ENCODE measurements around the gene NPHS1. TPM values are rescaled to one million over a fixed set of nuclear protein-coding genes. Genes with fewer than 3 reads are reported as not detected.
A peak's percentile ranks its signal among the peaks of the same experiment; 100 is the strongest.
"Not testable (repeated sequence)": the region's sequence is repeated elsewhere in the genome, so short reads cannot be mapped to it uniquely, and the experiment has no call there.

Gene NPHS1
- total RNA-seq, 2 experiments from 2014 or later = not detected

DNA sequence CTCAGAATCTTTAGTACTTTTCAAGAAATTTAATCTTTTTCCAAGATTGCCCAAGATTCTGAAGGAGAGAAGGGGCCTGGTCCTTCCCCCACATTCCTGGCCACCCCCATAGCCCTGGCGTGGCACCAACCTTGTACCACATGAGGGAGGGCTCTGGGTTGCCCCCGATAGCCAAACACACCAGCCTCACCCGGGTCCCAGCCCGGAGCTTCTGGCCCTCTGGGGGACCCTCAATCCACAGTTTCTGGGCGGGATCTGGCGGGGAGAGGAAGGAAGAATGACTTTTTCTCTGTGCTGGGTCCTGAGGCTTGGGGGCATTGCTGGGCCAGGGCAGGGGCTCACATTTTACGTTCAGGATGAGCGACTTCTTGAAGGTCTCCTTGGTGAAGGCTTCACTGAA, 4.4 kb downstream of the NPHS1 start:
- Mint-ChIP-seq H3K27me3 (peaks cover 59% of the 10 kb centered on the region), H3K36me3 (ENCODE audit: low read depth) (no peaks in the 10 kb centered on the region), H3K9me3 (ENCODE audit: low read depth) (no peaks in the 10 kb centered on the region), H3K4me1 (peaks cover 16% of the 10 kb centered on the region), H3K27ac (no peak overlapping the region), H3K4me3 (no peak overlapping the region)
- ChIA-PET POLR2A (no interaction called here), CTCF (no interaction called here)
- intact Hi-C loops (cut with DNase I, micrococcal nuclease) = no loop called here
- ATAC-seq = no peak
- no peak for DNase-seq

DNA sequence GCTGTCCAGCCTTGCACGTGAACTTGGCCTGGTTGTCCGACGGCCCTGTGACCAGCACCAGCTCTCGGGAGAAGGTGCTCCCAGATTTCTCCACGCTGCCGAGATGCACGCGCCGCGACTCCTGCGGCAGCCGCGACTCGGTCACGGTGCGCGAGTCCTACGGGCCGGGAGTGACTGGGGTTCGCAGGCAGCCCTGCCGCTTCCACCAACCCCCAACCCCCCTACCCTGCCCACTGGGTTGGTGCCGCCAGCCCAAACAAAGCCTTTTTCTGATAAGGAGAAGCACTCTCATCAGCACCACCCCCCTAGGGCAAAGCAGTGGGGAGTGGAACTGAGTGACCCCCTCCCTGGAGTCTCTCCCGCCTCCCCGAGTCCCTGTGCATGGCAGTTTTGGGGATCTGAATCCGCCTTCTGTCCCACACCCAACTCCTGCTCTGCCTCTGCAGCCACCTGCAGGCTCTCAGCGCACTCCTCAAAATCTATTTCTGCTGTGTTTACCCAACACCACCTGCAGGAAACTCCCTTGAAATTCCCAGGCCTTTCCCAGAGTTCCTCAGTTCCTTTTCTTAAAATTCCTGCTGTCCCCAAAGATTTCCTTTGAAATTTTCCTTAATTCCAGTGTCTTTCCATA, 6.2 kb downstream of the NPHS1 start:
- intact Hi-C loops (cut with DNase I, micrococcal nuclease) = no loop called here
- ATAC-seq = peak; percentile 23
- no peaks in the 10 kb centered on the region for H3K9me3 Mint-ChIP-seq (ENCODE audit: low read depth)
- H3K27me3 Mint-ChIP-seq = peaks cover 62% of the 10 kb centered on the region
- ChIA-PET POLR2A (no interaction called here), CTCF (no interaction called here)
- no peaks in the 10 kb centered on the region for H3K36me3 Mint-ChIP-seq (ENCODE audit: low read depth)
- no peak for DNase-seq
- peaks cover 16% of the 10 kb centered on the region for H3K4me1 Mint-ChIP-seq
- no peak overlapping the region for H3K27ac Mint-ChIP-seq
- no peak overlapping the region for H3K4me3 Mint-ChIP-seq

DNA sequence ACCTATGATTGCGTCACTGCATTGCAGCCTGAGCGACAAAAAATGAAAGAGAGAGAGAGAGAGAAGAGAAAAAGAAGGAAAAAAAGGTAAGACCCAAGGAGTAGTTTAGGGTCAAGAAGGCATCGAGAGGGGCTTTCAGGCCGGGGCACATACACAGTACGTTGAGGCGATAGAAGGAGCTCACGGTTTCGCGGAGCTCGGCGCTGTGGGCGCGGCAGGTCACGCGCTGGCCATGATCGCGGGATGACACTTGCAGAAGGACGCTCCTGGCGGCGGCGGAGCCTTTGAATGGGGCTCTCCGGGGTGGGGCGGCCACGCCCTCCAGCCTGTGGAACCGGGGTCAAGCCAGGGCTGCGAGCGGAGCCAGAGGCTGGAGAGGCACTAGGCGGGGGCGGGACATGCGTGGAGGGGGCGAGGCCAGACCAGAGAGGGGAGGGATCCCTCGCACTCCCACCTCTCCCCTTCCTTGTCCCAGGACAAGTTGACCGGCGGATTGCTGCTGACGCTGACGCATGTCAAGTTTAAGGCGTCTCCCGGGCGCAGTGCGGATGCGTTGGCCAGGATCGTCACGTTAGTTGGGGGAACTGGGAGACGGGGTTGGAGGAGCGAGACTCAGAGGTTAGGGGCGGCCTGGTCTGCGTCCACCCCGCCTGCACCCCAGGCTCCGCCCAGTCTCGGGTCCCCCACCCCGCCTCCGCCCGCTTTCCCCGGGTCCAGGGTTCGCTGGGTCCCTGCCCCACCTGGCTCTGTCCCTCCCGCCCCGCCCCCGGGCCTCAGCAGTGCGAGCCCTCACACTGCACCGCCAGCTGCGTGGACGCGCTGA, 6.9 kb downstream of the NPHS1 start:
- peak; percentile 19 for ATAC-seq
- Mint-ChIP-seq H3K9me3 (ENCODE audit: low read depth) (no peaks in the 10 kb centered on the region), H3K36me3 (ENCODE audit: low read depth) (no peaks in the 10 kb centered on the region), H3K4me1 (peaks cover 16% of the 10 kb centered on the region), H3K27ac (no peak overlapping the region), H3K27me3 (peaks cover 56% of the 10 kb centered on the region), H3K4me3 (peak overlapping the region; percentile 6)
- ChIA-PET CTCF (no interaction called here), POLR2A (no interaction called here)
- peak; percentile 31 for DNase-seq
- intact Hi-C loops (cut with DNase I, micrococcal nuclease) = no loop called here

DNA sequence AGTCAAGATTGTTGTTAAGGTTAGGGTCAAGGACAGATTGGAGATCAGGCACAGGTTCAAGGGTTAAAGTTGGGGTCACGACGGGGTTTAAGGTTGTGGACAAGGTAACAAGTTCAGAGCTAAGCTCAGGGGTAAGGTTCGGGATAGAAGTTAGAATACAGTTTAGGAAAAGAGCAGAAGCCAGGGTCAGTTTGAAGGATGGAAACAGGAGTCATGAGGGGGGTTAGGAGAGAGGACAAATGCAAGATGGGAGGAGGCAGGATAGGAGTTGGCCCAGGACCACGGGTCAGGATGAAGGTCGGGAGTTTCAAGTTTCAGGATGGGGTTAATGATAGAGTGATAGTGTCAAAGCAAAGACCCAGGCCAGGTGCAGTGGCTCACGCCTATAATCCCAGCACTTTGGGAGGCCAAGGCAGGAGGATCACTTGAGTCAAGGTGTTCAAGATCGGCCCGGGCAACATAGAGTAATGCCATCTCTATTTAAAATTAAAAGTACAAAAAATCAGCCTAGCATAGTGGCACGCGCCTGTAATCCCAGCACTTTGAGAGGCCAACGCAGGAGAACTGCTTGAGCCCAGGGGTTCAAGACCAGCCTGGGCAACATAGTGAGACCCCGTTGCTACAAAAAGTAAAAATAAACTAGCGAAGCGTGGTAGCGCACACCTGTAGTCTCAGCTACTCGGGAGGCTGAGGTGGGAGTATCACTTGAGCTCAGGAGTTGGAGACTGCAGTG, 7.7 kb downstream of the NPHS1 start:
- Mint-ChIP-seq H3K4me3 (peak overlapping the region; percentile 6), H3K4me1 (peaks cover 16% of the 10 kb centered on the region), H3K36me3 (ENCODE audit: low read depth) (no peaks in the 10 kb centered on the region), H3K27me3 (peaks cover 56% of the 10 kb centered on the region), H3K27ac (no peak overlapping the region), H3K9me3 (ENCODE audit: low read depth) (no peaks in the 10 kb centered on the region)
- ATAC-seq (no peak), DNase-seq (no peak)
- ChIA-PET POLR2A (no interaction called here), CTCF (no interaction called here)
- intact Hi-C loops (cut with DNase I, micrococcal nuclease) = no loop called here

DNA sequence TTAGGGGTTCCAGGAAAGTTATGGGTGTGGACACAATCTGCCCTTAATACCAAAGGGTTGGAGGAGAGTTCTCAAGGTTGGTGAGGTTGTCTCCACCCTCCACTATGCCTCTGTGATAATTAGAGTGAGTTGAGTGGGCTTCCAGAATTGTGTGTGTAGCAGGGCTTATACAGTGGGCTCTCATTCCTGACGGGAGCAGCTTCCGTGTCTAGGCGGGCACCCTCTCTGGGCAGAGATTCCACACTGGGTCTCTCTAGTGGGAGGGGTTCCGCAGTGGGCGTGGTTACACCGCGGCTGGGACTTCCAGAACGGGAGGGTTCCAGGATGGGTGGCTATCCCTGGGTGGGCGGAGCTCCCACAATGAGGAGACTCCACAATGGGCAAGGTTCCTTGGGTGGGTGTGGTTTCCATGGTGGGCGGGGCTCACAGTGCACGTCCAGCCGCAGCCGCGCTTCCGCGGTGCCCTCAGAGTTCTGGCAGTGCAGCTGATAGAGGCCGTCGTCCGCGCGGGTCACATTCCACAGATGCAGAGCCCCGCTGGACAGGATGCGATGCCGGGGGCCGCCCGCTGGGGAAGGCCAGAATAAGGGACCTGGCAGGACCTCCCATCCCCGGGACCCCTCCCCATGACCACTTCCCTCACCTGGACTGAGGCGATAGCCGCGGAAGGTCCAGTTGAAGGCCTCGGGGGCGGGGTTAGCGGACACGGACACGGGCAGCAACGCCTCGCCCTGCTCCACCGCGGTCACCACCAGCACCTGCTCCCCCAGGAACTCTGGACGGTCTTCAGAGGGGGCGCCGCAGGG, 8.4 kb downstream of the NPHS1 start:
- peaks cover 2% of the 10 kb centered on the region for H3K9me3 Mint-ChIP-seq (ENCODE audit: low read depth)
- no peaks in the 10 kb centered on the region for H3K36me3 Mint-ChIP-seq (ENCODE audit: low read depth)
- peaks cover 54% of the 10 kb centered on the region for H3K27me3 Mint-ChIP-seq
- H3K4me3 Mint-ChIP-seq = no peak overlapping the region
- ATAC-seq (no peak), DNase-seq (peak; percentile 40)
- H3K4me1 Mint-ChIP-seq = peaks cover 16% of the 10 kb centered on the region
- intact Hi-C loops (cut with DNase I, micrococcal nuclease) = no loop called here
- H3K27ac Mint-ChIP-seq = no peak overlapping the region
- CTCF ChIA-PET = interaction anchor here (0.6 kb wide), 1 partner anchor 16 kb away, joined by 3 read pairs; no protein-coding TSS in a partner anchor
- POLR2A ChIA-PET = no interaction called here

DNA sequence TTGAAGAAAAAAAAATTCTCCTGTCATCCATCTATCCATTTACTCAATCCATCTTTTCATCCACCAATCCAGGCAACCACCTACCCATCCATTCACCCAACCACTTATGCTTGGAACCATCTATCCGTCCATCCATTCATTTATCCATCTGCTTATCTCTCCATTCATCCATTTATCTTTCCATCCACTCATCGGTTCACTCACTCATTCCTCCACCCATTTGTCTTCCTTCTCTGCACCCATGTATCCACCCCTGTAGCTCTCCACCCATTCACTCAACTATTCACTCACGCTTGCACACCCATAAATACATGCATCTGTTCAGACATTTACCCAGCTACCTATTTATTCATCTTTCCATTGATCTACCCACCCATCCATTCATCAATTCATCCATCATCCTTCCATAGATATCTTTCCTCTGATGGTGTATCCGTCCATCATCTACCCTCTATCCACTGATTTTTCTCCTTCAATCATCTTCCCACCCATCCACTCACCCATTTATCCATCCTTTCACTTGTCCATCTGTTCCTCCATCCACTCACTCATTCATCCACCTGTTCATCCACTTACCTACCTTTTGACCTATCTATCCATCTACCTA, 9.5 kb downstream of the NPHS1 start:
- ChIA-PET CTCF (no interaction called here), POLR2A (no interaction called here)
- DNase-seq (no peak), ATAC-seq (no peak)
- Mint-ChIP-seq H3K27me3 (peaks cover 46% of the 10 kb centered on the region), H3K9me3 (ENCODE audit: low read depth) (peaks cover 3% of the 10 kb centered on the region), H3K4me3 (no peak overlapping the region), H3K27ac (no peak overlapping the region), H3K36me3 (ENCODE audit: low read depth) (no peaks in the 10 kb centered on the region), H3K4me1 (peaks cover 16% of the 10 kb centered on the region)
- intact Hi-C loops (cut with DNase I, micrococcal nuclease) = no loop called here

DNA sequence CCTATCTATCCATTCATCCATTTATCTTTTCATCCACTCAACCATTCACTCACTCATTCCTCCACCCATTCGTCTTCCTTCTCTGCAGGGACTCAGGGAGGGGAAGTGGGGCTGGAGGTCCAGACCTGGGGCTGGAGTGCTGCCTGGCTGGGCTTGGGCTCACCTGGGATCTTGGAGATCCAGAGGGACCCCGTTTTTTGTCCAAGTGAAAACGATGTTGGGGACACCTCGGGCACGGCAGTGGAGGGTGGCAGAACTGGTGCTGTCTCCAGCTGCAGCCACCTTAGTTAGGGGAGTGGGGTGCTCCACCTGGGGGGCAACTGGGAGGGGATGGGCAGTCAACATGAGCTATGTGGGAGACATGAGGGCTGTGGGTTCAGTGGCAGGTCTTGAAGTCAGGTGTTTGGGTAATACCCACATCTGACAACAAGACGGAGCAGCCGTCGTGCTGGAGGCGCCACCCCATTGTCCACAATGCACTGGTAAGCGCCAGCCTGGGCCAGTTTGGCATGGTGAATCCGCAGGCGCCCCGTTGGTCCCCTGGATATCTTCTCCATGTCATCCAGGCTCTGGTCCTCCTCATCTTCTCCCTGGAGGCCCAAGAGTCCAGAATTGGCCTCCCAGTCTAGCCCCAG, 10.2 kb downstream of the NPHS1 start:
- peaks cover 45% of the 10 kb centered on the region for H3K27me3 Mint-ChIP-seq
- intact Hi-C loops (cut with DNase I, micrococcal nuclease) = no loop called here
- H3K36me3 Mint-ChIP-seq (ENCODE audit: low read depth) = no peaks in the 10 kb centered on the region
- ChIA-PET POLR2A (no interaction called here), CTCF (no interaction called here)
- DNase-seq (no peak), ATAC-seq (no peak)
- no peak overlapping the region for H3K27ac Mint-ChIP-seq
- no peak overlapping the region for H3K4me3 Mint-ChIP-seq
- H3K4me1 Mint-ChIP-seq = peaks cover 16% of the 10 kb centered on the region
- peaks cover 3% of the 10 kb centered on the region for H3K9me3 Mint-ChIP-seq (ENCODE audit: low read depth)

DNA sequence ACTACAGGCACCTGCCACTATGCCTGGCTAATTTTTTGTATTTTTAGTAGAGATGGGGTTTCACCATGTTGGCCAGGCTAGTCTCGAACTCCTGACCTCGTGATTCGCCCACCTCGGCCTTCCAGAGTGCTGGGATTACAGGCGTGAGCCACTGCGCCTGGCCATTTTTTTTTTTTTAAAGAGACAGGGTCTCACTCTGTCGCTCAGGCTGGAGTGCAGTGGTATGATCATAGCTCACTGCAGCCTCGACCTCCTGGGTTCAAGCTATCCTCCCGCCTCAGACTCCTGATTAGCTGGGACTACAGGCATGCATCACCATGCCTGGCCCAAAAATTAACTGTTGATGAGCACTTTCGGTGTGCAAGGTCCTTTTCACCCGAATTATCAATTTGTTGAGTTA, 16.2 kb downstream of the NPHS1 start:
- peaks cover 20% of the 10 kb centered on the region for H3K27me3 Mint-ChIP-seq
- POLR2A ChIA-PET; intact Hi-C loops (cut with DNase I, micrococcal nuclease); H3K27ac Mint-ChIP-seq; DNase-seq; H3K4me3 Mint-ChIP-seq; ATAC-seq; H3K9me3 Mint-ChIP-seq (ENCODE audit: low read depth); H3K36me3 Mint-ChIP-seq (ENCODE audit: low read depth); H3K4me1 Mint-ChIP-seq: not testable (repeated sequence)
- CTCF ChIA-PET = interaction anchor here (1.1 kb wide), 1 partner anchor 17 kb away, joined by 3 read pairs; no protein-coding TSS in a partner anchor

DNA sequence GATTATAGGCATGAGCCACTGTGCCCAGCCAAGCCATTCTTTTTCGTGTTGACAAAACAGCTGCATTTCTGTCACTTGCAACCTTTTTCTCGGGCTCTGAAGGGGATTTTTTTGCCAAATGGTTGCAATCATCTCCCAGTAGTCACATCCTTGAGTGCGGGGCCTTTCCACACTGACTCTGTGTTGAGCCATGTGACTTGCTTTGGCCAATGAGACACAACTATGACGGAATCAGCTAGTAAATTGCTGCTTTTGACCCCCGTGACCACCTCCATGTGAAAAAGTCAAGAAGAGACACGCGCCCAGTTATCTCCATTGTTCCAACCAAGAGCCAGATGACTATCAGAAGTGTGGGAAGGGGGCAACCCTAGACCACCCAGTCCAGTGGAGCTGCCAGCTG, 18.3 kb downstream of the NPHS1 start:
- H3K4me3 Mint-ChIP-seq = no peak overlapping the region
- CTCF ChIA-PET = interaction anchor here (1.0 kb wide), 1 partner anchor 186 kb away, joined by 3 read pairs; the partner anchor contains the start of gene COX6B1
- ATAC-seq = no peak

DNA sequence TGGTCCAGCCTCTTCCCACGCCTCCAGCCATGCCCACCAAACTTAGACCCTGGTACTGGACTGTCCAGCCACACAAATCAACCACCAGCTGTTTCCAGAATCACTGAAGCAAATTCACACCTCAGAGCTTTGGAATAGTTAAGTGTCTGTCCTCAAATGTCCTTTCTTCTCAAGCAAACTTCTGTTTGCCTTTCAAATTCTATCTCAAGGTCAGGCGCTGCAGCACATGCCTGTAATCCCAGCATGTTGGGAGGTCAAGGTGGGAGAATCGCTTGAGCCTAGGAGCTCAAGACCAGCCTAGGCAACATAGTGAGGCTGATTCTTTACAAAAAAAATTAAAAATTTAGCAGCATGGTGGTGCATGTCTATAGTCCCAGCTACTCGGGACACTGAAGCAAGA, 20.2 kb downstream of the NPHS1 start:
- Mint-ChIP-seq H3K27ac (no peak overlapping the region), H3K27me3 (peaks cover 33% of the 10 kb centered on the region), H3K4me3 (no peak overlapping the region), H3K36me3 (ENCODE audit: low read depth) (no peaks in the 10 kb centered on the region), H3K4me1 (no peaks in the 10 kb centered on the region), H3K9me3 (ENCODE audit: low read depth) (no peaks in the 10 kb centered on the region)
- ChIA-PET POLR2A (no interaction called here), CTCF (no interaction called here)
- DNase-seq (no peak), ATAC-seq (no peak)
- intact Hi-C loops (cut with DNase I, micrococcal nuclease) = no loop called here

More for the DNA sequence above, 18.3 kb downstream of the NPHS1 start:
- no peaks in the 10 kb centered on the region for H3K36me3 Mint-ChIP-seq (ENCODE audit: low read depth)
- H3K27me3 Mint-ChIP-seq = peaks cover 25% of the 10 kb centered on the region
- POLR2A ChIA-PET = no interaction called here
- intact Hi-C loops (cut with DNase I, micrococcal nuclease) = no loop called here
- H3K9me3 Mint-ChIP-seq (ENCODE audit: low read depth) = peaks cover 2% of the 10 kb centered on the region
- H3K27ac Mint-ChIP-seq = no peak overlapping the region
- DNase-seq = no peak
- H3K4me1 Mint-ChIP-seq = no peaks in the 10 kb centered on the region

DNA sequence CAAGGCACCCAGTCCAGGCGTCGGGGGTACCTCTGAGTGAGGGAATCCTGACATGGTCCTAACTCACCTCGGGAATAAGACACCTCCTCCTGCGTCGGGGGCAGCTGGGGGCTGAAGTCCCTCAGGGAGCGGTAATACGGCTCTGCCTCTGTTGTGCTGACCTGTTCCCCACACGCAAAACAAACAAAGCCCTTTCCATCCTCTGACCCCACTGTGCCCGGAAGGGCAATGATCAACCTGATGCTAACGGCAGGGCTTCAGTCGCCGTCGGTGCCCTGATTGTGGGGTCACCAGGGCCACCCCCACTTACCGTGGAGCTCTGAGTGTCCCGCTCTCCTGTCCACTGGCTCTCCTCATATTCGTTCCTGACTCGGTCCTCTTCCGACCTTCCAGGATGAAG, 21.3 kb downstream of the NPHS1 start:
- POLR2A ChIA-PET = no interaction called here

More for the DNA sequence above, 21.3 kb downstream of the NPHS1 start:
- Mint-ChIP-seq H3K4me1 (no peaks in the 10 kb centered on the region), H3K27me3 (peaks cover 32% of the 10 kb centered on the region), H3K9me3 (ENCODE audit: low read depth) (no peaks in the 10 kb centered on the region), H3K36me3 (ENCODE audit: low read depth) (no peaks in the 10 kb centered on the region), H3K27ac (no peak overlapping the region), H3K4me3 (no peak overlapping the region)
- no peak for DNase-seq
- ATAC-seq = no peak
- intact Hi-C loops (cut with DNase I, micrococcal nuclease) = no loop called here
- CTCF ChIA-PET = interaction anchor here (0.5 kb wide), 1 partner anchor 323 kb away, joined by 3 read pairs; no protein-coding TSS in a partner anchor
